Spleen (tissue), 11 donors: ENCODE data around the gene URGCP. TPM values are rescaled to one million over a fixed set of nuclear protein-coding genes. Genes with fewer than 3 reads are reported as not detected.

ENCODE experiments used
- DNase-seq: peaks from one replicate; pipeline ENCODE4 v3.0.0-alpha.2; 2020
- H3K27ac ChIP-seq, 8 donors: fragments of 200-600 bp; sonication (generic) in 7 of 8; 1 replicate in 4 of 8; 2 replicates in 4 of 8; pipeline versions ENCODE4 v1.5.0 to v1.8.0; 2016 to 2021; ENCODE audit warnings: inconsistent platforms in 4 of 8, mild to moderate bottlenecking in 4 of 8, moderate library complexity in 1 of 8
- H3K27me3 ChIP-seq, 7 donors: fragments of 200-600 bp; sonication (generic) in 6 of 7; replicated peaks in 1 of 7; 1 replicate in 4 of 7; 2 replicates in 3 of 7; pipeline versions ENCODE4 v1.5.0 to v1.8.0; 2016 to 2021; ENCODE audit warnings: inconsistent platforms in 3 of 7, mild to moderate bottlenecking in 1 of 7
- H3K36me3 ChIP-seq, 6 donors: fragments of 200-600 bp; sonication (generic) in 5 of 6; 1 replicate in 4 of 6; 2 replicates in 2 of 6; pipeline versions ENCODE4 v1.5.0 to v1.8.0; 2016 to 2021; ENCODE audit warnings: inconsistent platforms in 2 of 6
- H3K4me1 ChIP-seq, 6 donors: fragments of 200-600 bp; sonication (generic) in 5 of 6; 1 replicate in 3 of 6; 2 replicates in 3 of 6; pipeline versions ENCODE4 v1.5.0 to v1.8.0; 2016 to 2021; ENCODE audit warnings: inconsistent platforms in 3 of 6
- H3K4me3 ChIP-seq, 8 donors: fragments of 200-600 bp; sonication (generic) in 7 of 8; 1 replicate in 4 of 8; 2 replicates in 4 of 8; pipeline versions ENCODE4 v1.5.0 to v1.8.0; 2016 to 2021; ENCODE audit warnings: inconsistent platforms in 4 of 8, mild to moderate bottlenecking in 4 of 8, moderate library complexity in 2 of 8
- H3K9me3 ChIP-seq, 8 donors: fragments of 200-600 bp; sonication (generic) in 7 of 8; 1 replicate in 4 of 8; 2 replicates in 4 of 8; pipeline versions ENCODE4 v1.5.0 to v1.8.0; 2016 to 2021; ENCODE audit warnings: inconsistent platforms in 4 of 8
- POLR2A ChIP-seq, 3 donors: fragments of 450-650 bp; IDR thresholded peaks; one replicate each; pipeline ENCODE4 v1.5.1; 2017; ENCODE audit warnings: antibody characterized with exemption in 3 of 3, mild to moderate bottlenecking in 1 of 3
- POLR2AphosphoS5 ChIP-seq, 3 donors: sonication (generic); formaldehyde crosslinking; IDR thresholded peaks; one replicate each; pipeline ENCODE4 v1.5.1; 2017; ENCODE audit warnings: antibody characterized with exemption in 3 of 3
- WGBS, 5 donors: extraction: QIAGEN DNeasy Blood & Tissue Kit in 3 of 5; methylation state at CpG; one replicate each; pipeline versions ENCODE4 v1.1.5 to v1.1.7; 2013 to 2018; 5-methylcytosine and 5-hydroxymethylcytosine counted together
- intact Hi-C: fragments of 100-400 bp; cut with DNase I; formaldehyde crosslinking; loops from one replicate; pipeline ENCODE4 v1.15.0; 2023; ENCODE audit warnings: low total_unique reads
- polyA plus RNA-seq, 3 donors: library from polyadenylated mRNA; stranded (reverse); fragments of 200-250 nt; gene quantifications; one replicate each; pipeline ENCODE4 v1.2.1, GENCODE V29; 2013
- total RNA-seq, 7 donors: library from RNA; depleted of rRNA in 3 of 7; stranded (reverse); fragments of >200 nt in 3 of 7; fragmentation: NEBNext Ultra II Directional in 4 of 7; extraction: Animal tissue kit (Norgen Biotek cat#: 25700) in 4 of 7; gene quantifications; one replicate each; pipeline versions ENCODE4 v1.1.0 to v1.2.1, GENCODE V29; 2016 to 2021
- TF ChIP-seq, protein P1 (sequence below), 11 experiments: fragments of 200-600 bp in 7 of 11; fragments of 450-650 bp in 4 of 11; sonication (generic) in 4 of 11; IDR thresholded peaks in 8 of 11; conservative IDR thresholded peaks in 3 of 11; 1 replicate in 7 of 11; 2 replicates in 4 of 11; pipeline versions ENCODE4 v1.4.0 to v1.8.0; 2016 to 2021; ENCODE audit warnings: antibody characterized with exemption in 11 of 11, inconsistent platforms in 4 of 11, mild to moderate bottlenecking in 1 of 11
- donor health status: healthy with polysubstance abuse.
- donor health status: DM: no; HTN: no; CAD: no; lungs with moderate emphysema.
- donor health status: DM: no; HTN: no; CAD: no.
- donor health status: Bipolar disorder and iron deficiency.
- donor health status: healthy.
- donor health status: DM: no; HTN: no; CAD: no.
- donor health status: DM: yes; HTN: yes; CAD: no.

URGCP gene
- total and polyA plus RNA-seq, 10 donors: 8.6 to 32.1 (median 24.6) TPM

DNA sequence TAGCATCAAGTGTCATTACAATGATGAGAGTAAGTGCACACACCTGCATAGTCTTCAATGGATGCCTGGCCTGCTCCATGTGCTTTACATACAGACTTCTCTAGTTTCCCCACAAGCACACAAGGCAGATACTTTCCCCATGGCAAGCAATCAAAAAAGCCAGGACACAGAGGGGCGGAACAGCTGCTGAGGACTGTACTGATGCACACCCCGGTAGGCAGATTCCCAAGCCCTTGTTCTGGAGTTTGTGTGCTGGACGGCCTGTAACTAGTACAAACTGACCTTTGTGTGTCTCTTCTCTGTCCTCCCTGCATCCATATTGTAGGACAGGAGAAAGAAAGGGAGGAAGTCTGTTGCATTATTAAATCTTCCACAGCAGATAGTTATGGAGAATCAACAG is 45.6 kb upstream of the URGCP start:
- no peaks in the 10 kb centered on the region for H3K4me1 ChIP-seq
- no peak overlapping the region for H3K27ac ChIP-seq
- DNase-seq: no peak
- H3K36me3 ChIP-seq: peaks cover 0 to 84% (median 43%) of the 10 kb centered on the region in 6 donors
- no peak overlapping the region for H3K4me3 ChIP-seq
- intact Hi-C loops: no loop called here
- TF ChIP-seq, protein P1, sequence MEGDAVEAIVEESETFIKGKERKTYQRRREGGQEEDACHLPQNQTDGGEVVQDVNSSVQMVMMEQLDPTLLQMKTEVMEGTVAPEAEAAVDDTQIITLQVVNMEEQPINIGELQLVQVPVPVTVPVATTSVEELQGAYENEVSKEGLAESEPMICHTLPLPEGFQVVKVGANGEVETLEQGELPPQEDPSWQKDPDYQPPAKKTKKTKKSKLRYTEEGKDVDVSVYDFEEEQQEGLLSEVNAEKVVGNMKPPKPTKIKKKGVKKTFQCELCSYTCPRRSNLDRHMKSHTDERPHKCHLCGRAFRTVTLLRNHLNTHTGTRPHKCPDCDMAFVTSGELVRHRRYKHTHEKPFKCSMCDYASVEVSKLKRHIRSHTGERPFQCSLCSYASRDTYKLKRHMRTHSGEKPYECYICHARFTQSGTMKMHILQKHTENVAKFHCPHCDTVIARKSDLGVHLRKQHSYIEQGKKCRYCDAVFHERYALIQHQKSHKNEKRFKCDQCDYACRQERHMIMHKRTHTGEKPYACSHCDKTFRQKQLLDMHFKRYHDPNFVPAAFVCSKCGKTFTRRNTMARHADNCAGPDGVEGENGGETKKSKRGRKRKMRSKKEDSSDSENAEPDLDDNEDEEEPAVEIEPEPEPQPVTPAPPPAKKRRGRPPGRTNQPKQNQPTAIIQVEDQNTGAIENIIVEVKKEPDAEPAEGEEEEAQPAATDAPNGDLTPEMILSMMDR (IDR thresholded peaks at IDR 0.05 in 8 of 11, conservative IDR thresholded peaks at IDR 0.05 in 3 of 11): no peak
- TF ChIP-seq POLR2A (IDR thresholded peaks at IDR 0.05) (no peak), POLR2AphosphoS5 (IDR thresholded peaks at IDR 0.05) (no peak)
- no peaks in the 10 kb centered on the region for H3K27me3 ChIP-seq
- peaks cover 0 to 4% (median 0%) of the 10 kb centered on the region in 8 donors for H3K9me3 ChIP-seq
- 87 to 98% (median 93%) methylated on average over 3 of the region's 3 CpGs for WGBS, 5 donors

- no peak for TF ChIP-seq POLR2AphosphoS5 (IDR thresholded peaks at IDR 0.05)
- TF ChIP-seq, protein P1 (IDR thresholded peaks at IDR 0.05 in 8 of 11, conservative IDR thresholded peaks at IDR 0.05 in 3 of 11): no peak
- TF ChIP-seq POLR2A (IDR thresholded peaks at IDR 0.05): no peak
- 75 to 91% (median 91%) methylated on average over 4 of the region's 4 CpGs for WGBS, 5 donors
- intact Hi-C loops: no loop called here
- no peak overlapping the region for H3K4me3 ChIP-seq
- H3K27ac ChIP-seq: no peak overlapping the region
- H3K36me3 ChIP-seq: peaks cover 0 to 52% (median 14%) of the 10 kb centered on the region in 6 donors
- H3K4me1 ChIP-seq: no peaks in the 10 kb centered on the region
- peaks cover 0 to 4% (median 0%) of the 10 kb centered on the region in 8 donors for H3K9me3 ChIP-seq
- H3K27me3 ChIP-seq: no peaks in the 10 kb centered on the region
- DNase-seq: no peak
These were observed 37.9 kb upstream of the URGCP start for GRCh38 chr7:43944286-43944685.

DNA sequence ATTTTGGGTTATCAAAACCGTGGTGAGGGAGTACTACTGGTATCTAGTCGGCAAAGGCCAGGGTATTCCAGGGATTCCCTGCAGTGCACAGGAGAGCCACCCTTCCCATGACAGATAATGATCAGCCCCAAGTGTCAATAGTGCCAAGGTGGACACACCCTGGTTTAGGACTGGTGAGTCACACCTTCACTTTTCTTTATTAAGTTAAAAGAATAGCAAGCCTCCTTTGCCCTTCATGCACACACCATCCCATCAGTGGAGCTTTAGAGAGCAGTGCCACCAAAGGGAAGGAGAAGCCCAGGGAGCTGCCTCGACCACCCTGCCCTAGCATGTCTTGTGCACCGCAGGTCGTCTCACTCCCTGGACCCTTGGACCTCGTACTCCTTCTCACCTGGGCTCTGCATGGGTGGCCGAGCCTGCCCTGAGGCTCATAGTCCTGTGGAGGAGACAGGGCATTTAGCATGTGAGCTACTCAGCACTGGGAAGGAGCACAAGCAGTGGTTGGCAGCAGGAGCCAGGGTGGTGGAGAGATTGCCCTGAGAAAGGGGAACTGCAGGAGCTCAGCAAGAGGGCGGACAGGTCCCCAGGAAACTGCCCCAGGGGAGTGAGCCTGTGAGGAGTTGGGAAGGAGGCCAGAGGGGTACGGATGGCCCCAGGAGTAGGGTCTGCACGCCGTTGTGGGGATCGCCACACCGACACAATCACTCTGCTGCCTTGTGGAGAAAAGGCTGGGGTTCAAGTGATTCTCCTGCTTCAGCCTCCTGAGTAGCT is 37.2 kb upstream of the URGCP start:
- H3K9me3 ChIP-seq: peaks cover 0 to 4% (median 0%) of the 10 kb centered on the region in 8 donors
- peaks cover 0 to 46% (median 9%) of the 10 kb centered on the region in 6 donors for H3K36me3 ChIP-seq
- no peaks in the 10 kb centered on the region for H3K4me1 ChIP-seq
- no peak overlapping the region for H3K4me3 ChIP-seq
- H3K27me3 ChIP-seq: no peaks in the 10 kb centered on the region
- TF ChIP-seq POLR2A (IDR thresholded peaks at IDR 0.05) (no peak), POLR2AphosphoS5 (IDR thresholded peaks at IDR 0.05) (no peak)
- TF ChIP-seq, protein P1 (IDR thresholded peaks at IDR 0.05 in 8 of 11, conservative IDR thresholded peaks at IDR 0.05 in 3 of 11): no peak
- intact Hi-C loops: no loop called here
- no peak for DNase-seq
- WGBS, 5 donors: 78 to 91% (median 82%) methylated on average over 13 of the region's 13 CpGs
- H3K27ac ChIP-seq: no peak overlapping the region

GRCh38 chr7:43942997-43943396 is 36.6 kb upstream of the URGCP start:
- no peak for DNase-seq
- TF ChIP-seq POLR2A (IDR thresholded peaks at IDR 0.05) (no peak), POLR2AphosphoS5 (IDR thresholded peaks at IDR 0.05) (no peak)
- TF ChIP-seq, protein P1 (IDR thresholded peaks at IDR 0.05 in 8 of 11, conservative IDR thresholded peaks at IDR 0.05 in 3 of 11): no peak
- peaks cover 0 to 4% (median 0%) of the 10 kb centered on the region in 8 donors for H3K9me3 ChIP-seq
- H3K27ac ChIP-seq: no peak overlapping the region
- 88 to 92% (median 90%) methylated on average over 3 of the region's 3 CpGs for WGBS, 5 donors
- H3K36me3 ChIP-seq: peaks cover 0 to 40% (median 7%) of the 10 kb centered on the region in 6 donors
- no peaks in the 10 kb centered on the region for H3K4me1 ChIP-seq
- no peaks in the 10 kb centered on the region for H3K27me3 ChIP-seq
- no peak overlapping the region for H3K4me3 ChIP-seq
- intact Hi-C loops: no loop called here
